HEK293T (cell line): Measurements from ENCODE around the gene BRCA1.

ENCODE experiments used
- ARNT ChIP-seq: fragments of 450-650 bp; IDR thresholded peaks from 2 replicates; pipeline ENCODE4 v1.6.1; 2017; ENCODE audit warnings: mild to moderate bottlenecking
- FOXA1 ChIP-seq: fragments of 450-650 bp; IDR thresholded peaks from 2 replicates; pipeline ENCODE4 v1.6.1; 2016; ENCODE audit warnings: mild to moderate bottlenecking
- FOXM1 ChIP-seq: fragments of 450-650 bp; IDR thresholded peaks from 2 replicates; pipeline ENCODE4 v1.6.1; 2017; ENCODE audit warnings: mild to moderate bottlenecking, borderline replicate concordance
- L3MBTL2 ChIP-seq: fragments of 450-650 bp; conservative IDR thresholded peaks from 2 replicates; pipeline ENCODE4 v1.6.1; 2016; ENCODE audit warnings: mild to moderate bottlenecking
- NFRKB ChIP-seq: fragments of 450-650 bp; IDR thresholded peaks from 2 replicates; pipeline ENCODE4 v1.6.1; 2016; ENCODE audit warnings: mild to moderate bottlenecking, moderate library complexity
- SP1 ChIP-seq: fragments of 450-650 bp; IDR thresholded peaks from 2 replicates; pipeline ENCODE4 v1.6.1; 2017
- TARDBP ChIP-seq: fragments of 450-650 bp; IDR thresholded peaks from 2 replicates; pipeline ENCODE4 v1.6.1; 2016

DNA sequence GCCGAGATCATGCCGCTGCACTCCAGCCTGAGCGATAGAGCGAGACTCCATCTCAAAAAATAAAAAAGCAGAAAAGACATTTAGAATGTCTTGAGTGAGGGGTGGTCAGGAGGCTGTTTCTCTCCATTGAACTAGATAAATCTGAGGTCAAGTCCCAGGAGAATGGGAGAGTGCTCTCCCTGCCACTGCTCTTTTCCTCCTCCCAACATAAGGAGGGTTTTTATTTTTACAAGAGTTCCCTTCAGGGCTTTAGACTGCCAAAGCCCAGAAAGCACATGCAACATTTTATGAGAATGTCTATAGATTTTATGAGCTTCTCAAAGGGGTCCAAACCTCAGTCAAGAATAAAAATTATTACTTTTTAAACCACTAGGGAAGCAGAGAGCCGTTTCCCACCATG, 98.6 kb downstream of the BRCA1 start:
- TF ChIP-seq TARDBP, result no peak
- TF ChIP-seq ARNT, result no peak
- TF ChIP-seq FOXM1, result no peak
- TF ChIP-seq NFRKB, result no peak
- no peak for TF ChIP-seq FOXA1
- no peak for TF ChIP-seq L3MBTL2
- TF ChIP-seq SP1, result no peak
